HG03095 (cell line): ENCODE data around the gene RUNX2.

Experiments used
- ATAC-seq: cut with Tn5 transposase; IDR thresholded peaks from one replicate; pipeline ENCODE4 v1.9.1; 2021; ENCODE audit warnings: moderate library complexity; ENCODE audit not compliant: unreplicated experiment

The RUNX2 gene

DNA sequence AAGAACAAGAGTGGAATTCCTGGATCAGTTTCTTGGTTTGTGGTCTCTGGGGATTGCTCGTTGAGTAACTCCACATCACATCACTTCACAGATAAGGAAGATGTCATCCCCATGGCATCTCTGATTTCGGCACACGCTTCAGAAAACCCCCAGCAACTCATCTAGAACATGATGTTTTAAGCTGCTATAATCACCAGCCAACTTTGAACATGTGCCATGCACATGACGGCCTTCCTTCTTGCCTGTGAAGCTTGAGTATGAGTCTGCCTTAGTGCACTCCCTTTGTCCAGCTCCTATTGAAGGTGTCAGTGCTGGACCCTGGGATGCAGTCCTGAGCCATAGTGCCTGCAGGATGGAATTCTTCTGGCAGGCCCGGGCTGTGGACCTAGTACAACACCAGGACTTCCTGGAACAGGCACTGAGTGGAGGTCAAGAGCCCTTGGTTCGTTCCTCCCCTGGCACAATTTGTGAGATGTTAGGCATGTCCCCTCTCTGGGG, 281.1 kb downstream of the RUNX2 start:
- no peak for ATAC-seq

- ATAC-seq = no peak
Observed at GRCh38 chr6:45610374-45610773, 282.2 kb downstream of the RUNX2 start.

- ATAC-seq = no peak
Observed at GRCh38 chr6:45610832-45611231, 282.7 kb downstream of the RUNX2 start.

DNA sequence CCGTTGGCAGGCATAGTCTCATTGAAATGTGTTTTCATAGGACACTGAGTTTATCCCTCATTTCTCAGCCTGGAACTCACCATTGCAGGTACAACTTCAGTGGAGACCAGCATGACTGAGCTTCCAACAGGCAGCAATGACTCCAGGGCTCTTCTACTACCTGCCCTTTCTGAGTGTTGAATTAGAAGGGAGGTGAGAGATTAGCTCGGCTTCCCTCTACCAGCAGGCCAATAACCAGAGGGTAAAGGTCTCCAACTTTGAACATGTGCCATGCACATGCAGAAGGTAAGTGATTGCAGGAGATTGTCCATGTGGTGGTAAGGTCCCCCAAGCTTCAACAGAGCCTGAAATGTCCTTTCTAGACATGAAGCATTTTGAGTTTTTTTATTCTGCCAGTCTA, 283.4 kb downstream of the RUNX2 start:
- ATAC-seq = no peak

GRCh38 chr6:45613656-45614055, 285.5 kb downstream of the RUNX2 start:
- ATAC-seq = no peak

- no peak for ATAC-seq
Observed at GRCh38 chr6:45614488-45615285, 286.6 kb downstream of the RUNX2 start.

DNA sequence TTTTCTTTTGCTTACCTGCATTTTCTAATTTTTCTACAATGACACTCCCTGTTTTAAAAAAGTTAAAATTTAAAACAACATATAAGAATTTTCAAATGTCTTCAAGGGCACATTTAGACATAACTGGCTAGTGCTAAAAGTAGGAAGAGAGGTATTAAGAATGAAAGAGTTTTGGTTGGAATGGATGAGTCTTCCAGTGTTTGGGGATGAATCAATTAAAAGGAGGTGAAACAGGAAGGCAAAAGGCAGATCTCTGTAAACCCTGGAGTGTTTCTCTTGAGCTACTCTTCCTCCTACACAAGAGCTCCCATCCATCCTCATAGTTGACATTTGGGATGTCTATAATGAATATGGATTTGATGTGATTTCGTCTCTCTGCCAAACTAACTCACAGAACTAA, 288.1 kb downstream of the RUNX2 start:
- no peak for ATAC-seq

DNA sequence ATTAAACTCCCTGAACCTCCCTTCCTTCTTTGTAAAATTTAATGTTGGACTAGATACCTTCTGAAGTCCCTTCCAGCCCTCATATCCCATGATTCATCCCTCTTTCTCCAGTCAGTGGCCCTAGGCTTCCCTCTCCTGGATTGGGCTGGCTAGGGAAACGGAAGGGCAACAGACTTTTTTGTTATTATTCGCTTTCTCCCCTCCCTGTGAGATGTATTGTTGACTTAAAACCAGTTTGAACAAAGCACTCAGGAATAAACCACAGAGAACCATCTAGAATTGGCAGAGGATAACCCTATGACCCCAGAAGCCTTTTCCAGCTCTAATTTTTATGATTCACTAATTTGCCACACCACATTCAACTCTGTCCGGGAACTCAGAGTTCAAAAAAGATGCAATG, 289.3 kb downstream of the RUNX2 start:
- ATAC-seq = no peak

GRCh38 chr6:45618259-45618658, 290.1 kb downstream of the RUNX2 start:
- no peak for ATAC-seq

GRCh38 chr6:45619211-45619760, 291.2 kb downstream of the RUNX2 start:
- ATAC-seq = no peak

DNA sequence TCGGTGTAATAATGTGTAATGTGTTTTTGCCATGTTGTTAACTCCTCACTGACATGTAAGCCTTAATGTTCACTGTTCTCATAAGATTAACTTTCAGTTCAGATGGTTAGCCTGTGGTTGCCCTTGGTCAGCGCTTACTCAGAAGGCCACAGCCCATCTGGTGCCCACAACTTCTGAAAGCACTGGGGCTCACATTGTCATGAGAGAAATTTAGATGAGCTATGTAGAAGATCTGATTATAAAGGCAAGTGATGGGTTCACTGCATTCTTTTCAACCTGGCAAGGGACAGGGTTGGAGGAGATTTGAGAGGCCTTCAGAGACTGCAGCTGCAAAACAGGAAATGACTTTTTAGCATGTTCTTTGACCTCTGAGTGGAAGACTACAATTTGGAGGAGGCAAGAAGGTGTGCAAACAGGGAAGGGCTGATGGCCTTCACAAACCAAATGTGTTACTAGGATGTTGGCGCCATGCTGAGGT, 291.9 kb downstream of the RUNX2 start:
- no peak for ATAC-seq

GRCh38 chr6:45624228-45624627, 296.1 kb downstream of the RUNX2 start:
- no peak for ATAC-seq

- ATAC-seq = no peak
Observed at GRCh38 chr6:45625191-45625664, 297.1 kb downstream of the RUNX2 start.

DNA sequence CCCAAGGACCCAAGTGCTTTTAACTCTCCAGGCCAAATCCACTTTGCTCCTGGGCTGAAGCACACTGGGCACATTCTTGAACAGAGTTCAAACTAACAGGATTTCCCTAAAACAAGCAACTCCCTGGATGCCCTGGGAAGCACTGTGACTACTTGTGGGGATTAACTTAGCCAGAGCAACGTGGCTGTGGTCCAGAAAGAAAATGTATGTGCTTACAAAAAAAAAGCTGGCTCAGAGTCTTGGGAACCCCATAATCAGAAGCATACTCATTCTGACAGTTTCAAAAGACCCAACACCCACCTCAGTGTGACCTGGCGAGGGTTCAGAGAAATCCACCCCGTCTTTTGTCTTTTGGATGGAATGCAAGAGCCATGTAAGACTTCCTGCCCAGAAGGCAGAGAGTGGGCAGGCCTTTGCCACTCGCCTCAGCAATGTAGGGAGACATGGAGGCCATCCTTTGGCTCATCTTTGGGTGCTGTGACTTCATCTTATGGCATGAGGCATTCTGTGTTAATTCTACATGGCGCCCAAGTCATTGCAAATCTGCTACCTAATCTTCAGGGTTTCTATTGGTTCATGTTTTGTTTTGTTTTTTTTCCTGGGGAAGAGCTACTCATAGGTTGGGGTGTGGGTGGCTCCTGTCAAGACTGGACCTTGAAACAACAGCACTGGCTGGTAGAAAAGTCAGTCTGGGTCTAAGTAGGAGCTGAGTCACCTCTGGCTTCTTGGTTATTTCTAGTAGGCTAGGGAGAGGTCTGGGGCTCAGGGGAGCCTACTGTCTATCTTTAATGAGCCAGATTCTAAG, 298.2 kb downstream of the RUNX2 start:
- no peak for ATAC-seq

GRCh38 chr6:45630314-45630713, 302.2 kb downstream of the RUNX2 start:
- no peak for ATAC-seq

GRCh38 chr6:45630801-45631200, 302.7 kb downstream of the RUNX2 start:
- no peak for ATAC-seq

GRCh38 chr6:45631396-45631795, 303.3 kb downstream of the RUNX2 start:
- no peak for ATAC-seq

GRCh38 chr6:45633272-45633908, 305.3 kb downstream of the RUNX2 start:
- no peak for ATAC-seq

DNA sequence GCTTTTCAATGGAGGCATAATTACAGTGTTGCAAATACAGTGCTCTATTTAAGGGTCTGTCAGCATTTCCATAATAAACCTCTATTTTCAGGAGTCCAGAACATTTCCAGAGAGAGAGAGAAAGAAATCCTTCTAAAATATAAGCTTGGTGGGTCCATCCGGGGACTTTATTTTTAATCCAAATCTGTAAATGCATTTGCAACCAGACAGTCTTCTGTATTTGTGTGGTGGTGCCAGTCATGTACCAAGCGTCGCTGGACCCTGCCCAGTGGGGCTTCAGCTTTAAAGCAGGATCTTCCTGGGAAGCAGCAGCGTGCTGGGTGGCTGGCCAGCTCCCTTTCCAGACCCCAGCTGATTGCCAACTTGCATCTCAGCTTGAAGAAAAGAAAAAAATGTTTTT, 306.1 kb downstream of the RUNX2 start:
- no peak for ATAC-seq

DNA sequence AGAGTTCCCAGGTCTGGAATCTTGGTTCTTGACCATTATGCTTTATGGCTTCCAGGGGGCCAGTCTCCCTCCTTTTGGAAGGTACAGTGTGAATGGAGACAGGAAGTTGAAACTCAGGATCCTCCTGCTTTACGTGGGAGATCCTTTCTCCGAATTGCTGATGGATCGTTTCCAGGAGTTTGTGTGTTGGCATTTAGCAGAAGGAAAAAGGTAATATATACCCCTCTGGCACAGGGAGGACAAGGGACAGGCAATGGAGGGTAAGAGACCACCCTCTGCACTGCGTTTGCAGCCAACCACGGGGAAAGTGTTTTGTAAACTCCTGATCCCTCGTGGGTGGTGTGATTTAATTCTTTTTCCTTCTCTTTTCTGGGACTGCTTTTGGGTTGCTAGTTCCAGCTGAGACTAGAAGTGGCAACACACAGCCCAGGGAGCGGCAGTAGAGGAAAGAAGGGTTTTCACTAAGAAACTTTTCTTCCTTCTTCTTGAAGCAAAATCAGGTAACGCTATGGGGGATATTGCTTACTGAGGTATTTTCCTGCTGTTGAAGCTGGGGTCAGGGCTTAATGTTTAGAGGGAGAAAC, 307.2 kb downstream of the RUNX2 start:
- no peak for ATAC-seq

DNA sequence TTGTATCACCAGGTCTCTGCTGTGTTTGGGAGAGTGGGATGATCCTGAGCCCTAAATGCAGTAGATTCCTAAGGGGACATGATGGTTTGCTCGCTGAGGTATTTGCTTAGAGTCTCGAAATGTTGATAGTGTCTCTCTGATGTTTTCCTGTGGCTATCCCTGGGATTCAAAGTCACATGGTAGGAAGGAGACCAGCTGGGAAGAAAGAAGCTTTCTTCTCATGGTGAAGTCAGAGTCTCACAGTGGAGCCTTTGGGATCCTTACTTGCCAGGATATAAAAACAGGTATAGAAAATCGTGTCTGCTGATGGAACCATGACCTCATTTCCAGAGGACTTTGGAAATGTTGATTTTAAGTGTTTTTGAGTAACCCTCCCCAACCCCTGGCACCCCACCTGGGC, 308.9 kb downstream of the RUNX2 start:
- no peak for ATAC-seq
